BJ (cell line): ENCODE data around the gene CLCA4. TPM values are rescaled to one million over a fixed set of nuclear protein-coding genes. Genes with fewer than 3 reads are reported as not detected.

Experiments used
- CTCF ChIA-PET: fragments of 350-600 bp; formaldehyde crosslinking; extraction: SDS; loops from one replicate; lab custom pipeline; 2021; ENCODE audit warnings: antibody characterized with exemption, inconsistent platforms; lab: Yijun Ruan, JAX
- POLR2A ChIA-PET: fragments of 300-600 bp; sonication (Branson Sonifier 250); formaldehyde crosslinking; extraction: SDS; loops from one replicate; lab custom pipeline; 2021; ENCODE audit warnings: antibody characterized with exemption; lab: Charles Lee
- DNase-seq: peaks from one replicate; pipeline ENCODE4 v3.0.0-alpha.2; 2011; ENCODE audit warnings: low read depth
- H3K27me3 ChIP-seq: 2 replicates; pipeline ENCODE4 v1.6.0; 2011; ENCODE audit warnings: low read length; ENCODE audit not compliant: control insufficient read depth, insufficient read depth
- H3K36me3 ChIP-seq: 2 replicates; pipeline ENCODE4 v1.5.1; 2011; ENCODE audit warnings: low read length; ENCODE audit not compliant: control insufficient read depth, insufficient read depth
- H3K4me3 ChIP-seq: 2 replicates; pipeline ENCODE4 v1.5.1; 2011; ENCODE audit warnings: low read depth, mild to moderate bottlenecking, control low read depth, low read length
- CTCF ChIP-seq: IDR thresholded peaks from 2 replicates; pipeline ENCODE4 v1.5.1; 2011; ENCODE audit warnings: low read depth, mild to moderate bottlenecking, control low read depth, inconsistent platforms, low read length, moderate library complexity; ENCODE audit not compliant: insufficient read depth
- polyA plus RNA-seq: library from polyadenylated mRNA; depleted of rRNA; stranded (reverse); fragments of >200 nt; gene quantifications from 2 replicates; pipeline ENCODE4 v1.2.3, GENCODE V29; 2011

Gene CLCA4
- polyA plus RNA-seq, 1 experiment = not detected

- H3K4me3 ChIP-seq = no peak overlapping the region
- CTCF ChIA-PET = no interaction called here
- POLR2A ChIA-PET = no interaction called here
These were observed 19.6 kb upstream of the CLCA4 start for GRCh38 chr1:86527306-86527705.

GRCh38 chr1:86530211-86530845 is 16.6 kb upstream of the CLCA4 start:
- no peaks in the 10 kb centered on the region; the same call in 1 of the 2 replicates for H3K27me3 ChIP-seq
- TF ChIP-seq CTCF = no peak
- CTCF ChIA-PET = no interaction called here
- DNase-seq = no peak
- POLR2A ChIA-PET = no interaction called here
- H3K4me3 ChIP-seq = no peak overlapping the region
- H3K36me3 ChIP-seq = no peaks in the 10 kb centered on the region

More at GRCh38 chr1:86527306-86527705, 19.6 kb upstream of the CLCA4 start:
- Histone ChIP-seq H3K36me3 (no peaks in the 10 kb centered on the region), H3K27me3 (no peaks in the 10 kb centered on the region; the same call in 1 of the 2 replicates)
- DNase-seq = no peak
- TF ChIP-seq CTCF = no peak

- no peak for TF ChIP-seq CTCF
- Histone ChIP-seq H3K4me3 (no peak overlapping the region), H3K36me3 (no peaks in the 10 kb centered on the region), H3K27me3 (no peaks in the 10 kb centered on the region)
- no peak for DNase-seq
- ChIA-PET CTCF (no interaction called here), POLR2A (no interaction called here)
These were observed 8.8 kb upstream of the CLCA4 start for GRCh38 chr1:86537928-86538695.

DNA sequence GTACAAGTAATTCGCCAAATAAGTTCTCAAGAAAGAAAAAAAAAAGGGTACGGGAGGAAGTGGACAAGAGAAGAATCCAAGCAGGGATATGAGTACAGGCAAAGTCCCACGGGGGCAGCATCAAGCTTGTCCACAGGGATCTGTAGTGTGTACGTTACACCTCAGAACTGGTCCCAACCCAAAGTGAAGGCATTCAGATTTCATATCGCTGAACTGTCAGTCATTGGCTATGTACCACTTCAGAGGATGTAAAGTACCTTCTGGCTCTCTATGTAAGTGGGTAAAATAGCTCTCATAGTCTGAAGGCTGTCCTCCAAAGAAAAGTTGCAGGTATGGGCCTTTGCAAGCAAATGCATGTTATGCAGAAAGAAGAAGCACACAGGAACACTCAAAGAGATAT is 8.1 kb upstream of the CLCA4 start:
- DNase-seq = no peak
- Histone ChIP-seq H3K4me3 (no peak overlapping the region), H3K36me3 (no peaks in the 10 kb centered on the region), H3K27me3 (no peaks in the 10 kb centered on the region)
- TF ChIP-seq CTCF = no peak
- ChIA-PET CTCF (no interaction called here), POLR2A (no interaction called here)

- ChIA-PET CTCF (no interaction called here), POLR2A (no interaction called here)
- TF ChIP-seq CTCF = no peak
- no peaks in the 10 kb centered on the region for H3K27me3 ChIP-seq
- no peak overlapping the region for H3K4me3 ChIP-seq
- H3K36me3 ChIP-seq = no peaks in the 10 kb centered on the region
- DNase-seq = no peak
These were observed 5.0 kb upstream of the CLCA4 start for GRCh38 chr1:86541859-86542258.
